ENCODE data around the gene NRP1.

Gene NRP1

GRCh38 chr10:33350041-33350440 is 15.6 kb upstream of the NRP1 start:
- DNase-seq (ENCODE audit: low read depth in 2 of 2, low spot score in 1 of 2): no peak

- DNase-seq (ENCODE audit: low read depth in 2 of 2, low spot score in 1 of 2): no peak
Measured at GRCh38 chr10:33349268-33349667, 14.8 kb upstream of the NRP1 start.

GRCh38 chr10:33347211-33347610 is 12.7 kb upstream of the NRP1 start:
- no peak for DNase-seq (ENCODE audit: low read depth in 2 of 2, low spot score in 1 of 2)

GRCh38 chr10:33345236-33345635 is 10.8 kb upstream of the NRP1 start:
- no peak for DNase-seq (ENCODE audit: low read depth in 2 of 2, low spot score in 1 of 2)

GRCh38 chr10:33344676-33345075 is 10.2 kb upstream of the NRP1 start:
- no peak for DNase-seq (ENCODE audit: low read depth in 2 of 2, low spot score in 1 of 2)

- DNase-seq (ENCODE audit: low read depth in 2 of 2, low spot score in 1 of 2): no peak
Measured at GRCh38 chr10:33341637-33342036, 7.2 kb upstream of the NRP1 start.

- no peak for DNase-seq (ENCODE audit: low read depth in 2 of 2, low spot score in 1 of 2)
Measured at GRCh38 chr10:33337326-33337957, 3.0 kb upstream of the NRP1 start.

- DNase-seq (ENCODE audit: low read depth in 2 of 2, low spot score in 1 of 2): no peak
Measured at GRCh38 chr10:33336582-33337325, 2.3 kb upstream of the NRP1 start.

- DNase-seq (ENCODE audit: low read depth in 2 of 2, low spot score in 1 of 2): no peak
Measured at GRCh38 chr10:33335801-33336581, 1.5 kb upstream of the NRP1 start.

- DNase-seq (ENCODE audit: low read depth in 2 of 2, low spot score in 1 of 2): no peak
Measured at GRCh38 chr10:33335551-33335800, 1.0 kb upstream of the NRP1 start.

GRCh38 chr10:33334805-33335550 is 511 bp upstream of the NRP1 start:
- no peak for DNase-seq (ENCODE audit: low read depth in 2 of 2, low spot score in 1 of 2)

- no peak for DNase-seq (ENCODE audit: low read depth in 2 of 2, low spot score in 1 of 2)
Measured at GRCh38 chr10:33333260-33334101, 986 bp downstream of the NRP1 start.

GRCh38 chr10:33332183-33333065 is 2.0 kb downstream of the NRP1 start:
- DNase-seq (ENCODE audit: low read depth in 2 of 2, low spot score in 1 of 2): no peak

- no peak for DNase-seq (ENCODE audit: low read depth in 2 of 2, low spot score in 1 of 2)
Measured at GRCh38 chr10:33331379-33331694, 3.1 kb downstream of the NRP1 start.

GRCh38 chr10:33330543-33331378 is 3.7 kb downstream of the NRP1 start:
- peak; percentile 38 to 69 for DNase-seq (ENCODE audit: low read depth in 2 of 2, low spot score in 1 of 2)

GRCh38 chr10:33329178-33329577 is 5.3 kb downstream of the NRP1 start:
- DNase-seq (ENCODE audit: low read depth in 2 of 2, low spot score in 1 of 2): no peak

GRCh38 chr10:33328253-33328652 is 6.2 kb downstream of the NRP1 start:
- DNase-seq (ENCODE audit: low read depth in 2 of 2, low spot score in 1 of 2): no peak

GRCh38 chr10:33327751-33328150 is 6.7 kb downstream of the NRP1 start:
- DNase-seq (ENCODE audit: low read depth in 2 of 2, low spot score in 1 of 2): no peak

GRCh38 chr10:33326933-33327332 is 7.5 kb downstream of the NRP1 start:
- no peak for DNase-seq (ENCODE audit: low read depth in 2 of 2, low spot score in 1 of 2)
